Activated CD4-positive, alpha-beta T cell treated with anti-CD3 and anti-CD28 coated beads, Interleukin-2, amount 10 ng/mL, durations not matched to agents 7 days and 5 days (primary cell): ENCODE results near the gene HS3ST4. TPM values are rescaled to one million over a fixed set of nuclear protein-coding genes. Genes with fewer than 3 reads are reported as not detected.

ENCODE experiments used
- CTCF ChIA-PET: fragments of 350-600 bp; sonication (Branson Sonifier 250); formaldehyde crosslinking; loops from one replicate; lab custom pipeline; 2021; ENCODE audit warnings: antibody characterized with exemption; lab: Charles Lee
- POLR2A ChIA-PET: fragments of 350-600 bp; sonication (Branson Sonifier 250); formaldehyde crosslinking; loops from one replicate; lab custom pipeline; 2021; ENCODE audit warnings: antibody characterized with exemption; lab: Charles Lee
- DNase-seq: peaks from one replicate; pipeline ENCODE4 v3.0.0-alpha.2; 2020
- H3K27ac Mint-ChIP-seq: one replicate; pipeline ENCODE4 v1.8.0; 2021; ENCODE audit warnings: mild to moderate bottlenecking, moderate library complexity, mixed read lengths
- H3K27me3 Mint-ChIP-seq: one replicate; pipeline ENCODE4 v1.8.0; 2021; ENCODE audit warnings: mixed read lengths
- H3K36me3 Mint-ChIP-seq: one replicate; pipeline ENCODE4 v1.8.0; 2021; ENCODE audit warnings: low read depth, mixed read lengths
- H3K4me1 Mint-ChIP-seq: one replicate; pipeline ENCODE4 v1.8.0; 2021; ENCODE audit warnings: mixed read lengths
- H3K4me3 Mint-ChIP-seq: one replicate; pipeline ENCODE4 v1.8.0; 2021; ENCODE audit warnings: mild to moderate bottlenecking, moderate library complexity, mixed read lengths
- H3K9me3 Mint-ChIP-seq: one replicate; pipeline ENCODE4 v1.8.0; 2021; ENCODE audit warnings: mixed read lengths
- microRNA-seq: library from miRNA; unstranded; fragments of <30 nt; microRNA quantifications from one replicate; pipeline ENCODE4 v1.2.0, GENCODE V29; 2021; ENCODE audit warnings: borderline microRNAs expressed, borderline replicate concordance
- total RNA-seq, 2 experiments: library from RNA; stranded (reverse); gene quantifications; one replicate each; pipeline ENCODE4 v1.2.3, GENCODE V29; 2021

Gene HS3ST4
- total RNA-seq, 2 experiments from 2014 or later, result not detected

GRCh38 chr16:26186091-26186615 lies 494.4 kb downstream of the HS3ST4 start:
- DNase-seq, result no peak
- Mint-ChIP-seq H3K9me3 (no peaks in the 10 kb centered on the region), H3K36me3 (no peaks in the 10 kb centered on the region), H3K27ac (no peak overlapping the region), H3K4me3 (no peak overlapping the region), H3K27me3 (peaks cover 5% of the 10 kb centered on the region), H3K4me1 (no peaks in the 10 kb centered on the region)
- POLR2A ChIA-PET, result no interaction called here
- CTCF ChIA-PET, result no interaction called here

Small RNAs within 50 kb of the gene (microRNA-seq; reads per million reads assigned to microRNA genes)
- not detected for gene MIR548W
